Measurements from ENCODE around the gene SYNGR4. TPM values are rescaled to one million over a fixed set of nuclear protein-coding genes. Genes with fewer than 3 reads are reported as not detected.

SYNGR4 gene
- total RNA-seq, 2 donors from 2014 or later = 0.45 TPM; not detected in 1

GRCh38 chr19:48424694-48425219 is 60.6 kb downstream of the SYNGR4 start:
- no peaks in the 10 kb centered on the region for H3K9me3 Mint-ChIP-seq
- peak in 1 of 2 donors; percentile 32 for ATAC-seq
- no peaks in the 10 kb centered on the region for H3K36me3 Mint-ChIP-seq
- H3K27me3 Mint-ChIP-seq = peaks cover 0 to 9% of the 10 kb centered on the region in 2 donors
- no peak for DNase-seq (ENCODE audit: low spot score)
- peak overlapping the region; percentile 41 for H3K4me3 Mint-ChIP-seq
- H3K4me1 Mint-ChIP-seq (ENCODE audit: low read depth in 2 of 2) = peaks cover 6% of the 10 kb centered on the region in 2 donors
- no peak overlapping the region for H3K27ac Mint-ChIP-seq

Other genes starting within 250 kb of the SYNGR4 start
- gene LIG1, start 194.0 kb upstream of the SYNGR4 start, total RNA-seq = 100 to 1,000 TPM in 1 of 2 donors, 10 to 100 TPM in 1; 65.8 to 172 TPM
- 10 to 100 TPM in 1 of 2 donors, 1 to 10 TPM in 1; 6.2 to 16.8 TPM for gene ZSWIM9, start 193.7 kb upstream of the SYNGR4 start, total RNA-seq
- 100 to 1,000 TPM; 172 to 176 TPM for gene CARD8, start 108.5 kb upstream of the SYNGR4 start, total RNA-seq
- under 1 TPM in 1 of 2 donors, not detected in 1; 0.64 TPM for gene ZNF114, start 94.3 kb upstream of the SYNGR4 start, total RNA-seq
- 100 to 1,000 TPM in 1 of 2 donors, 10 to 100 TPM in 1; 99.4 to 157 TPM for gene EMP3, start 38.8 kb upstream of the SYNGR4 start, total RNA-seq
- 10 to 100 TPM in 1 of 2 donors, 1 to 10 TPM in 1; 6.9 to 25.5 TPM for gene TMEM143, start 427 bp upstream of the SYNGR4 start, total RNA-seq
- gene KDELR1, start 27.2 kb downstream of the SYNGR4 start, total RNA-seq = 10 to 100 TPM; 64.4 to 80.9 TPM
- gene GRIN2D, start 29.3 kb downstream of the SYNGR4 start, total RNA-seq = under 1 TPM; 0.14 to 0.42 TPM
- gene GRWD1, start 81.6 kb downstream of the SYNGR4 start, total RNA-seq = 100 to 1,000 TPM in 1 of 2 donors, 10 to 100 TPM in 1; 60.6 to 104 TPM
- 1 to 10 TPM; 2.1 to 4.6 TPM for gene KCNJ14, start 91.2 kb downstream of the SYNGR4 start, total RNA-seq
- 10 to 100 TPM; 66.4 to 66.9 TPM for gene CYTH2, start 105.0 kb downstream of the SYNGR4 start, total RNA-seq
- gene LMTK3, start 147.5 kb downstream of the SYNGR4 start, total RNA-seq = 1 to 10 TPM in 1 of 2 donors, under 1 TPM in 1; 0.40 to 1.3 TPM
- not detected for gene SULT2B1, start 187.8 kb downstream of the SYNGR4 start, total RNA-seq
- not detected for gene SPACA4, start 242.4 kb downstream of the SYNGR4 start, total RNA-seq